HG02852 (cell line): ENCODE results near the gene PRR20A.
"Not testable (repeated sequence)": the region's sequence is repeated elsewhere in the genome, so short reads cannot be mapped to it uniquely, and the experiment has no call there.

Experiments used
- ATAC-seq: cut with Tn5 transposase; IDR thresholded peaks from one replicate; pipeline ENCODE4 v1.9.1; 2021; ENCODE audit warnings: mild to moderate bottlenecking, moderate library complexity; ENCODE audit not compliant: unreplicated experiment

PRR20A gene

DNA sequence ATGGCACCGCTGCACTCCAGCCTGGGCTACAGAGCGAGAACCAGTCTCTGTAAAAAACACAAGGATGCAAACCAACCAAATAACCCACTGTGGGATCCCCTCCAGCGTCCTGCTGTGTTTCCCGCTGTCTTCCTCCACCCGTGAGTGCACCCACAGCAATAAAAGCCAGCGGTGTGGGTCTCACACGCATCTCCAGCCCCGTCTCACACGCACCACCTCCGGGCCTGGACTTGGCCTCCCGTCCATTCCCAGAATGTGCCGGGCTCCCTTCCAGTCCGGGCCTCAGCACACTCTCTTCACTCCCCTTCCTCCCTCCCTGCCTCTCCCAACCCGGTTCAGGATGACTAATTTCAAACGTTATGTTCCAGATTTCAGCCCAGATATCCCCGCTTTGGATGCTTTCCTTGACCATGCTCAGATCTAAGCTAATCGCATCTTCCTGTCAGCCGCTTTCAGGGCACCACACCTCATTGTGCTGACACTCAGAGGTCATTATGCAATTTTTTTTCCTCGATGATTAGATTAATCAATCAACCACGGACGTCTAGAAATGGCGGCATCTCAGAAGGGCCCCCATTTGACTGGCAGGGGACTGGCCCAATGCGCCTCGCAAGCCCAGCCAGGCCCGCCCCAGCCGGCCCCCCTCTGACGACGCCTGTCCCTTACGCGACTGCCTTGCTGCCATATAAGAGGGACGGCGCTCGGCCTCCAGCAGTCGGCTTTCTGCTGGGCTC is at the start of gene PRR20A:
Gene PRR20A, plus strand, starts transcription at position 684 of the 734 bp plus-strand sequence. CDS start 387 bp downstream, outside the sequence.
- ATAC-seq = not testable (repeated sequence)

DNA sequence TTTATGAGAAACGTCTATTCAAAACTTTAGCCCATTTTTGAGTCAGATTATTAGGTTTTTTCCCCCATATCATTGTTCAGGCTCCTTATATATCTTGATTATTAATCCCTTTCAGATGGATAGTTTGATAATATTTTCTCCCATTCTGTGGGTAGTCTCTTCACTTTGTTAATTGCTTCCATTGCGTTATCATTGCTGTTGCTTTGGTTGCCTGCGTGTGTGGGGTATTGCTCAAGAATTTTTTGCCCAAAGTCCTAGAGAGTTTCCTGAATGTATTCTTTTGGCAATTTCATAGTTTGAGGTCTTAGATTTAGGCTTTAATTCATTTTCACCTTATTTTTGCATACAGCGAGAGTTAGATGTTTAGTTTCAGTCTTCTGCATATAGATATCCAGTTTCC is 25.8 kb upstream of the PRR20A start:
- no peak for ATAC-seq

DNA sequence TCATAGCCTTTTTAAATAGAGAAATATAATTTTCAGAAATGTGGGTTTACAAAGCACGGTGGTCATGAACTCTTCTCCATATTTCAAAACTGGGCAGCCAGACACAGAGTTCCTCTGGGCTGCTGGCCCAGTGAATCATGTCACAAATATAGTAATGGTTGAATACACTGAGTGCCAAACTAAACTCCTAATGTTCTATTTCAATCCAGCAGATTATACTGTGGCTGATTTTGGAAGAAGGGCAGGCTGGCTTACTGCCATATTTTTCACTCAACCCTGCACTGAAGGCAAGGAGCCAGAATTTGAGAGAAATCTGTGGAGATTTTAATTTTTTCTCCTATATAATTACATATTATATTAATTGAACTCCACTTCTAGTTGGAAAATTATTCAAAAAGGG is 17.0 kb upstream of the PRR20A start:
- ATAC-seq = no peak

DNA sequence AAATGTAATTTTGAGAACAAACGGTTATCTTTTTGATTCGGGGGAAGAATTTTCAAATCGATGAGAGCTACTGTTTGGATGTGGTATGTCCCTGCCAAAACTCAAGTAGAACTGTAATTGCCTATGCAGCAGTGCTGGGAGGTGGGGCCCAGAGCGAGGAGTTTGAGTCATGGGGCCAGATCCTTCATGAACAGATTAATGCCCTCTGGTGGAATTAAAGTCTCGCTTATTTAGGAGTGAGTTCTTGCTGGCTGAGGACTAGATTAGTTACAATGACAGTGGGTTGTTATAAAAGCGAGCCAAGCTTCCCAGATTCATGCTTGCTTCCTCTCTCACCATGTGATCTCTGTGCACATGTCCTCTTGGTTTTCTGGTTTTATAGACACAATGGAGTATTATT is 11.8 kb upstream of the PRR20A start:
- ATAC-seq = no peak

DNA sequence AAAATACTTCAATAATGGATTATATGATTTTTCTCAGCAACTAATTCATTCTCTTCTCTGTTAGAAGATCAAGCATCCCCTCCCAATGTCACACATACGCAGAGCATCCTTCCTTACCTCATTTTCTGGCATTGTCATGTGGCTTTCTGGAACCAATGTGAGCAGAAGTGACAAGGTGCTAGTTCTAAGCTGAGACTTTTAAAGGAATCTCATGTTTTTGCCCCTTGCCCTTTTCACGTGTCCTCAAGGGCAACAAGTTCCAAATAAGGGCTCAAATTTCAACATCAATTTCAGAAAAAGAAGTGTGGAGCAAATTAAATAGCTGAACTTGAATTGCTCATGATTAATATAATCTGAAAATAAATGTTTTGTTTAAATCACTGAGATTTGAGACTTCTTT is 4.6 kb upstream of the PRR20A start:
- ATAC-seq = no peak

DNA sequence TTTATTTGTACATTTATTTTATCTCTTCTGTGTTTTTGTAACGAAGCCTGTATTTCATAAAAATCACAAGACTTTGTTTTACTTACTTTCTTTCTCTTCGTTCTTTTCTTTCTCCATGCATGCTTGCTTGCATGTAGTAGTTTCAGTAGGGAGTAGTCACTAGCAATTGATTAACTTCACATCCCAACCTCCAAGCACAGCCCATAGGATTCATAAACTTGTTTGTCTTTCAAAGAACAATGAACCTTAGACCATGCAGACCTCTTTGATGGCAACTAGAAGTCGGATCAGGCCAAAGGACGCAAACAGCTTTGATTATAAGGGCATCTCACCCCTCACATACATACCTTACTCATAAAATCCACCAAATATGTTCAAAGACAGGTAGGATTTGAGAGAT is 3.1 kb upstream of the PRR20A start:
- ATAC-seq = no peak

DNA sequence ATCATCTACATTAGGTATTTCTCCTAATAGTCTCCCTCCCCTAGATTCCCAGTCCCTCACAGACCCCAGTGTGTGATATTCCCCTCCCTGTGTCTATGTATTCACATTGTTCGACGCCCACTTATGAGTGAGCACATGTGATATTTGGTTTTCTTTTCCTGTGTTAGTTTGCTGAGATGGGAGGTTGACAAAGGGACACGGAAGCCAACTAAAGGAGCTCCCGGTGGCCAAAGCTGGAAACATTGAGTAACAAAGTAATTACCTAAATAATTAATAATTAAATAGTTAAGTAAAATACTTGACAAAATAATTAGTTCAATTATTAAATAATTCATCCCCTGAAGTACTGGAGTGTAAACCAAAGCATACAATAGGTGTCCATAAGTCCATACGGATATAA is 1.7 kb upstream of the PRR20A start:
- ATAC-seq = no peak

DNA sequence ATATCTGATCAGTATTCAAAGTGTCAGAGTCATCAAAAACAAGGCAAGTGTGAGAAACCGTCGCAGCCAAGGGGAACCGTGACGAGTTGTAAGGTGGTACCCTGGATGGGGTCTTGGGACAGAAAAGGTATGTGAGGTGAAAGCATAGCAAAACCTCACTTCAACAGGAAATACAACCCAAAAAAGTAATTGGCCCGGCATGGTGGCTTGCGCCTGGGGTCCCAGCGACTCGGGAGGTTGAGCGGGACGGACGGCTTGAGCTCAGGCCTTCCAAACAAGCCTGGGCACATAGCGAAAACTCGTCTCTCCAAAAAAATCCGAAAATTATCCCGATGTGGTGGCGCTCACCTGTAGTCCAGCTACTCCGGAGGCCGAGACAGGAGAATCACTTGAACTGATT is 937 bp upstream of the PRR20A start:
- not testable (repeated sequence) for ATAC-seq

DNA sequence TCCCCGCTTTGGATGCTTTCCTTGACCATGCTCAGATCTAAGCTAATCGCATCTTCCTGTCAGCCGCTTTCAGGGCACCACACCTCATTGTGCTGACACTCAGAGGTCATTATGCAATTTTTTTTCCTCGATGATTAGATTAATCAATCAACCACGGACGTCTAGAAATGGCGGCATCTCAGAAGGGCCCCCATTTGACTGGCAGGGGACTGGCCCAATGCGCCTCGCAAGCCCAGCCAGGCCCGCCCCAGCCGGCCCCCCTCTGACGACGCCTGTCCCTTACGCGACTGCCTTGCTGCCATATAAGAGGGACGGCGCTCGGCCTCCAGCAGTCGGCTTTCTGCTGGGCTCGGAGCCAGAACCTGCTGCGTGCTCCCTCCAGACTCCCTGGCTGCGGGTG is 6.5 kb downstream of the PRR20A start, which contains the start of gene PRR20B:
Gene PRR20B, plus strand, starts transcription at position 301 of the 400 bp plus-strand sequence. CDS start 387 bp downstream, outside the sequence.
- not testable (repeated sequence) for ATAC-seq

DNA sequence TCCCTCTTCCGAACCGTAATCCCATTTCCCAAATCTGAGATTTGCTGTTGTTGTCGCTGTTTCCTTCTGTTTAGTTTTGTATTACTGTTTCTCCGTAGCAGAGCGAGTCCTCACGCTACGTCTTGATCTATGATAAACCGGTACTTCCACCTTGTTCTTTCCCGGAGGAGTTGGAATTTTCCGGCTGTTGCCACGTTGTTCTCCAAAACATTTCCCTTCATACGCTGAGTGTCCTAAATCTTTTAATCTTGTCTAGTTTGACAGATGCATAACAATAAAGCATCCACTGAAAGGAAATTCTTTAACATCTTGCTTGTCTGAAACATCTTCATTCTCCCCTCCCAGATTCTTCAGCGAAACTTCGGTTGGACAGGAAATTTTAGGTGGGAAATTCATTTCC is 7.4 kb downstream of the PRR20A start:
- ATAC-seq = not testable (repeated sequence)

DNA sequence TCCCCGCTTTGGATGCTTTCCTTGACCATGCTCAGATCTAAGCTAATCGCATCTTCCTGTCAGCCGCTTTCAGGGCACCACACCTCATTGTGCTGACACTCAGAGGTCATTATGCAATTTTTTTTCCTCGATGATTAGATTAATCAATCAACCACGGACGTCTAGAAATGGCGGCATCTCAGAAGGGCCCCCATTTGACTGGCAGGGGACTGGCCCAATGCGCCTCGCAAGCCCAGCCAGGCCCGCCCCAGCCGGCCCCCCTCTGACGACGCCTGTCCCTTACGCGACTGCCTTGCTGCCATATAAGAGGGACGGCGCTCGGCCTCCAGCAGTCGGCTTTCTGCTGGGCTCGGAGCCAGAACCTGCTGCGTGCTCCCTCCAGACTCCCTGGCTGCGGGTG is 13.0 kb downstream of the PRR20A start, which contains the start of gene PRR20C:
Gene PRR20C, plus strand, starts transcription at position 301 of the 400 bp plus-strand sequence. CDS start 387 bp downstream, outside the sequence.
- ATAC-seq = not testable (repeated sequence)

DNA sequence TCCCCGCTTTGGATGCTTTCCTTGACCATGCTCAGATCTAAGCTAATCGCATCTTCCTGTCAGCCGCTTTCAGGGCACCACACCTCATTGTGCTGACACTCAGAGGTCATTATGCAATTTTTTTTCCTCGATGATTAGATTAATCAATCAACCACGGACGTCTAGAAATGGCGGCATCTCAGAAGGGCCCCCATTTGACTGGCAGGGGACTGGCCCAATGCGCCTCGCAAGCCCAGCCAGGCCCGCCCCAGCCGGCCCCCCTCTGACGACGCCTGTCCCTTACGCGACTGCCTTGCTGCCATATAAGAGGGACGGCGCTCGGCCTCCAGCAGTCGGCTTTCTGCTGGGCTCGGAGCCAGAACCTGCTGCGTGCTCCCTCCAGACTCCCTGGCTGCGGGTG is 19.6 kb downstream of the PRR20A start, which contains the start of gene PRR20D:
Gene PRR20D, plus strand, starts transcription at position 301 of the 400 bp plus-strand sequence. CDS start 387 bp downstream, outside the sequence.
- not testable (repeated sequence) for ATAC-seq

DNA sequence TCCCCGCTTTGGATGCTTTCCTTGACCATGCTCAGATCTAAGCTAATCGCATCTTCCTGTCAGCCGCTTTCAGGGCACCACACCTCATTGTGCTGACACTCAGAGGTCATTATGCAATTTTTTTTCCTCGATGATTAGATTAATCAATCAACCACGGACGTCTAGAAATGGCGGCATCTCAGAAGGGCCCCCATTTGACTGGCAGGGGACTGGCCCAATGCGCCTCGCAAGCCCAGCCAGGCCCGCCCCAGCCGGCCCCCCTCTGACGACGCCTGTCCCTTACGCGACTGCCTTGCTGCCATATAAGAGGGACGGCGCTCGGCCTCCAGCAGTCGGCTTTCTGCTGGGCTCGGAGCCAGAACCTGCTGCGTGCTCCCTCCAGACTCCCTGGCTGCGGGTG is 26.2 kb downstream of the PRR20A start, which contains the start of gene PRR20E:
Gene PRR20E, plus strand, starts transcription at position 301 of the 400 bp plus-strand sequence. CDS start 387 bp downstream, outside the sequence.
- not testable (repeated sequence) for ATAC-seq

DNA sequence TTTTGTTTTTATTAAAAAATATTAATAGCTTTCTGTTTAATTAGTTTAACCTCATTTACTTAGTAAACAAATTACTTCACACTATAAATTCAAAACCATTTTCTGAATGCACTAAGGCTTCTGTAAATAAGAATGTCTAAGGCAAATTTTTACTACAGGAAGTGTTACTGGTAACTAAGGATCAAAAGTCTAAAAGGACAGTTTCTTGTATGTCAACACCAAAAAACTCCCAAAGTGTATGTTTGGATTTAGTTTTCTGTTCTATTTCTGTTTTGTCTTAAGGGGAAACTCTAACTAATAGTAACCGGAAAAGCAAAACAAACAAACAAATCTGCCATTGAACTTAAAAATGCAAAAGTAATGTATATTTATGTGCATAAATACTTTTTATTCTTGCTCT is 50.9 kb downstream of the PRR20A start:
- no peak for ATAC-seq
